ENCODE results near the gene RAD51B.
"Not testable (repeated sequence)": the region's sequence is repeated elsewhere in the genome, so short reads cannot be mapped to it uniquely, and the experiment has no call there.

The RAD51B gene

GRCh38 chr14:67987606-67988005 is 168.0 kb downstream of the RAD51B start:
- DNase-seq, result no peak

DNA sequence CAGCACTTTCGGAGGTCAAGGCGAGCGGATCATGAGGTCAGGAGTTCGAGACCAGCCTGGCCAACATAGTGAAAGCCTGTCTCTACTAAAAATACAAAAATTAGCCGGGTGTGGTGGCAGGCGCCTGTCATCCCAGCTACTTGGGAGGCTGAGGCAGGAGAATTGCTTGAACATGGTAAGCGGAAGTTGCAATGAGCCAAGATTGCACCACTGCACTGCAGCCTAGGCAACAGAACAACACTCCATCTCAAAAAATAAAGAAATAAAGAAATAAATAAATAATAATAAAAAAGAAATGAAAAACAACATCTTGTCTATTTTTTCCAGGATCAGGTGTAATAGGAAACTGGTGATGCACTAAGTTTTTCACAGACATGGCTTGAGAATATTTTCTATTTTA is 168.6 kb downstream of the RAD51B start:
- not testable (repeated sequence) for DNase-seq

- no peak for DNase-seq
Observed at GRCh38 chr14:67990576-67990975, 171.0 kb downstream of the RAD51B start.

GRCh38 chr14:67994531-67994930 is 175.0 kb downstream of the RAD51B start:
- no peak for DNase-seq

GRCh38 chr14:67996235-67996634 is 176.7 kb downstream of the RAD51B start:
- no peak for DNase-seq

DNA sequence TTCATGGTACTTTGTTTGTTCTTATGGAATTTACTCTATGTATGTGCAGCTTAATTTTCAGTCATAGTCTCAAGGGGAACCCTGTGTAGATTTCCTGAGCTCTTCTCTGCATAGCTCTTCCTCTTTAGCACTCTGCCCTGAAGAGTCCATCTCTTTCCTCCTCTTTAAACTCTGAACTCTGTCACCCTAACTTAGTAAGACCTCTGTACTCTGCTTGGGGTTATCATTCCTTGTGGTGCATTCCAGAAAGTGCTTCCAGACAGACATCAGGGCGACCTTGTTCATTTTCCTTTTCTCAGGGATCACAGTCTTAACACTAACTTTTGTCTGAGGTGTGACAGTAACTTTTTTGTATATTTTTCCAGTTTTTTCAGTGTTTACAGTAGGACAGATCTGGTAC is 179.3 kb downstream of the RAD51B start:
- DNase-seq, result no peak

GRCh38 chr14:67999290-67999689 is 179.7 kb downstream of the RAD51B start:
- DNase-seq, result no peak

DNA sequence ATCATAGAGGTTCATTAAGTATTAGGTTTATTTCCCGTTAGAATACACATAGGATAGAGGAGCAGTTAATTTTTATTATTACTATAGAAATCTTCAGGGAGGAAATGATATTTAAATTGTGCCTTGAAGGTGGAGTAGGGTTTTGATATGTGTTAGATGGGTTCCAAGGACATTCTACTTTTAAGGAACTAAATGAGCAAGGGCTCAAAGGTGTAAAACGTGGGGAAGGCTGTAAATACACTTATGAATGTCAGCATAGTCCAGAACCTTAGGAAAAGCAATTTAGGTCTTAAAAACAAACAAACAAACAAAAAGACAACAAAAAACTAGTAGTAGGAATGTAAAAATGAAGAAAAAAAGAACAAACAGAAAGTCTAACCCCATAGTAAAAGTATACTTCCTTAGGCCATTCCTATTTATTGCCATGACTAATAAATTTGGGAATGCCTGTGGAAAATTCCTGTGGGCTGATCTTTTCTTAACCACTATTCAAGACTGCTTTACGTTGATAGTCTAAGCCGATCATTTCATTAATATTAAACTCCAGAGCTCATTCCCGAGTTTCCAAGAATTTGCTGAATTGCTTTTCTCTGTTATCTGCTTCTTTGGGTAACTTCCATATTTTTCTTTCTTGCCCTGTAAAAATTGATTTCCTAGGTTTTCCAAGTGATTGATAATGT is 180.3 kb downstream of the RAD51B start:
- DNase-seq, result no peak

- DNase-seq, result no peak
Observed at GRCh38 chr14:68000511-68000910, 180.9 kb downstream of the RAD51B start.

GRCh38 chr14:68008491-68008890 is 188.9 kb downstream of the RAD51B start:
- DNase-seq, result no peak

- DNase-seq, result no peak
Observed at GRCh38 chr14:68011406-68012028, 191.9 kb downstream of the RAD51B start.

- no peak for DNase-seq
Observed at GRCh38 chr14:68012871-68013270, 193.3 kb downstream of the RAD51B start.

GRCh38 chr14:68013326-68013725 is 193.7 kb downstream of the RAD51B start:
- DNase-seq, result no peak

- no peak for DNase-seq
Observed at GRCh38 chr14:68014771-68015170, 195.2 kb downstream of the RAD51B start.

DNA sequence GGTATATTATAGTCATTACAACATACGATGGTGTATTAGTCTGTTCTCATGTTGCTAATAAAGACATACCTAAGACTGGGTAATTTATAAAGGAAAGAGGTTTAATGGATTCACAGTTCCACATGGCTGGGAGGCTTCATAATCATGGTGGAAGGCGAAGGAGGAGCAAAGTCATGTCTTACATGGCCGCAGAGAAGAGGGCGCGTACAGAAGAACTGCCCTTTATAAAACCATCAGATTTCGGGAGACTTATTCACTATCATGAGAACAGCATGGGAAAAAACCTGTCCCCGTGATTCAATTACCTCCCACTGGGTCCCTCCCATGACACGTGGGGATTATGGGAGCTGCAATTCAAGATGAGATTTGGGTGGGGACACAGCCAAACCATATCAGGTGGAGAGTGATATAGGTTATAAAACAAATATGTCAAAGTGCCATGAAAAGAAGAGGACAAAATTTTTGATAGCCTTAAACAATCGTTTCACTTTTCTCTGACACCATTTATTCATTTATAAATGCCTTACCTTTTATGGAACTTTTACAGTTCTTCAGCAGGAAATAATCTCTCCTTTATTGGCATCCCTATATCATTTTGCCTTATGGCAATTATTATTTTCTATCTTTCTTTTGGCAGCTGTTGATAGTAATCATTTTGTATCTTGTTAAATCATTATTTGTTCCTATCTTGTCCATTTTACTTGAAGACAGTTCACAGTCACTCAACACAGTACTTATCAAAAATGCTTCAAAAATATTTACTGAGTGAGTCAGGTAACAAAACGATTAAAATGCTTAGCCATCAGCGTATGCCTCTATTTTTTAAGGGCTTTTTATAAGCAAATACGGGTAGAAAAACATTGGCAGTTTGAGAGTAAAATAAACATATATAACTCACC is 196.0 kb downstream of the RAD51B start:
- no peak for DNase-seq

GRCh38 chr14:68016255-68016914 is 196.8 kb downstream of the RAD51B start:
- DNase-seq, result no peak

- DNase-seq, result no peak
Observed at GRCh38 chr14:68018598-68018997, 199.0 kb downstream of the RAD51B start.

DNA sequence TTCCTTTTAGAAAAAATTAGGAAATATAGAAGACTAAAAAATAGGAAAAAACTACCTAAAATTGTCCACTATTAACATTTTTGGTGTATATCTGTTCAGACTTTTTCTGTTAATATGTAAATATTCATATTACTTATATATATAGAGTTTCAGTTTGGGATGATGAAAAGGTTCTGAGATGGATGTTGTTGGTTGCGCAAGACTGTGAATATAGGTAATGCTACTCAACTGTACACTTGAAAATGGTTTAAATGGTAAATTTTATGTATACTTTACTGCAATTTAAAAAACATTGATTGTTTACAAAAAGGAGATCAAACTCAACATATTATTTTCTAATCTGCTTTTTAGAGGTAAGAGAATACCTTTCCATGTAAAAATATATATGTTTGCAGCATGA is 200.9 kb downstream of the RAD51B start:
- DNase-seq, result no peak

- DNase-seq, result no peak
Observed at GRCh38 chr14:68020999-68021663, 201.6 kb downstream of the RAD51B start.

GRCh38 chr14:68027276-68027675 is 207.7 kb downstream of the RAD51B start:
- no peak for DNase-seq

DNA sequence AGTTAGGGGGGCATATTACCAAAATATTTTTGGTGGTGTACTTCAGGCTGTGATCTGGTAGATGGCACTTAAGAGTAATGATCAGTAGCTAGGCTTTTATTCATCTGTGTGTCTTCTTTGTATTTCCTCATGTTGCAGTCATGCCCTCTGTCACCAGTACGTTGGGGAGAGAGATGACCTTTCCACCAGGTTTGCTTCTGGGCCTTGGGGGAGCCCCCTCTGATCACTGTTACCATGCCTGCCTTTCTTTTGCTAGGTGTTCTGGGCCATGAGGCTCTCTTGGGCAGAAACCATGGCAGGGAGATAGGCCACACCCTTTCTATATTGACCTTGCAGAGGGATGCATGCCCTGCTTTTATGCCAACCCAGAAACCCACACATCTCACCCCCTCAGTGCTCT is 208.5 kb downstream of the RAD51B start:
- DNase-seq, result no peak

- DNase-seq, result not testable (repeated sequence)
Observed at GRCh38 chr14:68031011-68031410, 211.4 kb downstream of the RAD51B start.

- no peak for DNase-seq
Observed at GRCh38 chr14:68032154-68032553, 212.6 kb downstream of the RAD51B start.
